Superior temporal gyrus (tissue), 1 donor: Measurements from ENCODE around the gene LILRA5.
"Not testable (repeated sequence)": the region's sequence is repeated elsewhere in the genome, so short reads cannot be mapped to it uniquely, and the experiment has no call there.

Experiments
- DNase-seq: peaks from one replicate; pipeline ENCODE4 v3.0.0-alpha.2; 2016; ENCODE audit errors: extremely low spot score

LILRA5 gene

DNA sequence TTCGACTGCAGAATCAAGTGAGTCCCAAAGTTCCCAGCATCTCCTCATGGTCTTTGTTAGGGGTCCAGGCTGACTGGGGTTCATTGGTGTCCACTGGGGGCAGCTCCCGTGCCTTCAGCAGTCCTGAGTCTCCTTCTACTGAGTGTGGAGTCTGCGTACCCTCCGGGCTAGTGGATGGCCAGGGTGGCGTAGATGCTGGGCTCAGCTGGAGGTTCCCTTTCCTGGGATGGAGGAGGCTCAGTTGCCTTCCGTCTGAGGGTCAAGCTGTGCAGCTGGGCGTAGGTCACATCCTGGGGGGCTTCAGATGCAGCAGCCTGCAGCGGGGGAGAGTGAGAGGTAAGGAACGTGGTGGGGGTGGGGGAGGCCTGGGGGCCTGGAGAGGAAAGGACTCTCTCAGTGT, 38.5 kb downstream of the LILRA5 start:
- DNase-seq: not testable (repeated sequence)

DNA sequence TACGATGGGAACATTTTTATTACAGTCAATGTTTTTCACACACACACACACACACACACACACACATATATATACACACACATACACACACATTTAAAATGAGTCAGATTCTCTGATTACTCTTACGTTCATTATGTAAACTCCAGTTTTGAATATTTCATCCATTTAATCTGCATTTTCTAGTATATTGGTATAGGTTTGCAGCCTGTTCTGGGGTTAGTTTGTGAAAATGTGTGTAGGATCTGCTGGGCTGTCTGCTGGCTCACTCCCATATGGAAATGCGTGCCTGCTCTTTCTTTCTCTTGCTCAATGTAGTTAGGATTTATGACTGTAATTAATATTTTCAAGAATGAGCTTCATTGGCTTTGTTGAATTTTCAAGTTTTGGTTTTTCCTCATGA, 39.1 kb downstream of the LILRA5 start:
- no peak for DNase-seq

- not testable (repeated sequence) for DNase-seq
These were observed 40.8 kb downstream of the LILRA5 start for GRCh38 chr19:54272181-54272580.

DNA sequence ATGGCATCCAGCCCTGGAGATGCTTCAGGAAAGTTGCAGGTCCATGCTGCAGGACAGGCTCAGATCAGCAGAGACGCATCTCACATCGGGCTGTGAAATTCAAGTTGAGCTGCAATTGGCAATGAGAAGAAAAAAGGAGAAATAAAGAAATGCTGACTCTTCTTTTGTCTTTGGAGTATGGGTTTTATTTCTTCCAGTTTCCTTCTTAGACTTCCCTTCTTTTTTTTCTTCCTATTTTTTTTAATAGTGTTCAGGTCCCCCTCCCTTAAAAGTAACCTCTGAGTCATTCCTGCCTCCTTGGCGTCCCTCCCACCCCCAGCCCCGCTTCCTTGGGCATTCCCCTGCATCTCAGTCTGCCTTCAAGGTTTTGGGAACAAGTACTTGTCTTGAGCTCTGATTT, 41.4 kb downstream of the LILRA5 start:
- DNase-seq: not testable (repeated sequence)

DNA sequence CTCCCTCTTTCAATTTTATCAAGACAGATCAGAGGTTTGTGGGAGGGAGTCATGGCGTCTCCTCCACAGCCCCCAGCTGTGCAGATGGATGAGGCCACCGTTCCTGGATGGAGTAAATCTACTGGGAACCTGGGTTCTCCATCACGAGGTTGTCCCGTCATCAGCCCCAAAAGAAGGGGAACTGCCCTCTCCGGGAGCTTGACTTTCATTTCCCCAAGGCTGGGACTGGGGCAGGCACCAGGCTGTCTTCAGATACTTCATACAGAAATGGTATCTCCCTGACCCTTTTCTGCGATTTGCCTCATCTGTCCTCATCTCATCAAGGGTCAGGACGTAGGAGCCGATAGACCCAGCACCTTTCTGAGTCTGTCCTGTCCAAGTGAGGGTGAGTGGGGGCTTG, 41.9 kb downstream of the LILRA5 start:
- no peak for DNase-seq

DNA sequence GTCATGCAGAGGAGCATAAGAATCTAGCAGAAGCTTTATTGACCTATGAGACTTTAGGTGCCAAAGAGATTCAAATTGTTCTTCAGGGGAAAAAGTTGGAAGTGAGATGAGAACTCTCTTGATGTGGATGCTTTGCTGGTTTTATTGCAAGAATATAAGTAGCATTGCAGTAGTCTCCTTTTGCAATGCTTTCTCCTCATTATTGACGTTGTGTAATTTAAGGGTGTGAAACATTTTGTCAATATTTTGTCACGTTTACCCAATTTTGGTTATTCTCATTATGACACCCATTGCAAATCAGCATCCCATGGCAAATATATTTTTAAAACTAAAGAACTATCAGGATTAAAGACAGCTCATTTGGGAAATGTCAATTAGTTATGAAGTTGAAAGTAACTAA, 44.0 kb downstream of the LILRA5 start:
- no peak for DNase-seq

DNA sequence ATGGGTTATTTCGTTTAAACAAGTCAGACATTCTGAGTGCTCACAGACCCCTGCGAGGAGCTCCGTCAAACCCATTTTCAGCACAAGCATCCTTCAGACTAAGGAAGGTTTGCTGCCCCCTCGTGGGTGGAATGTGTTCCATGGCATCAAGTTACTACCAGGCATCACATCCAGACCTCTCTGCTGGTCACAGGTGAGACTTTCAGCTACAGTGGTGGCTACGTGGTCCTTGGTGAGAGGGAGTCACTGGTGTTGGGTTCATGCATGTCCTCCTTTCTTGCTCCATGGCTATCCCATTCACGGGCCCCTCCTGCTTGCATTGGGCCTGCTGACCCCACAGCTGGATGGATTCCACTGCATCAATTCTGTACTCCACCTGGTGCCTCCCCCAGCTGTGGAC, 46.8 kb downstream of the LILRA5 start:
- DNase-seq: peak; percentile 68

GRCh38 chr19:54262470-54262869, 50.5 kb downstream of the LILRA5 start:
- no peak for DNase-seq

DNA sequence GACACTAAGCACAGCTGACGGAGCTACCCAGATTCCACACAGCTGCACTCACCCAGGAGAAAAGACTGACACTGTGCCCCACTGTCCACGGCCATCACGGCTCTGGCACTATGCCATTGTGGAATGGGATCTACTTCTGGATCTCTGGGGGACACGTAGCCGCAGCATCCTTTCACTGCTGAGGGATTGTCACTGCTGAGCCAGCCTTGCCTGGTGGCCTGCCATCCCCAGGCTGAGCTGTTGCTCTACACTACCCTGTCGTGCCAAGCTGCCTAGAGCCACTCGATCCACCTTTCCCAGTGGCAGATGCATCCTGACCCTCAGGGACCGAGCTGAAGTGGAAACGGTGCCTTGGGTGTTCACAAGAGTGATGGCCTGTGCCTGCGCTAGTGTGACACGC, 50.9 kb downstream of the LILRA5 start:
- no peak for DNase-seq

- no peak for DNase-seq
These were observed 55.9 kb downstream of the LILRA5 start, which contains the start of gene LILRB5 for GRCh38 chr19:54257116-54257480. LILRB5 (minus strand) TSS chr19:54257273; CDS start chr19:54257193, 80 bp downstream.
